IPS-18c (cell line): ENCODE measurements around the gene PEAR1.

ENCODE experiments used
- H3K4me3 ChIP-seq: 2 replicates; pipeline ENCODE4 v1.7.0; 2013; ENCODE audit warnings: low read depth, mild to moderate bottlenecking, low read length, moderate library complexity; ENCODE audit not compliant: insufficient read depth
- H3K9me3 ChIP-seq: one replicate; pipeline ENCODE4 v1.6.1; 2013; ENCODE audit warnings: mild to moderate bottlenecking, low read length, moderate library complexity; ENCODE audit not compliant: control insufficient read depth, insufficient read depth

Gene PEAR1

DNA sequence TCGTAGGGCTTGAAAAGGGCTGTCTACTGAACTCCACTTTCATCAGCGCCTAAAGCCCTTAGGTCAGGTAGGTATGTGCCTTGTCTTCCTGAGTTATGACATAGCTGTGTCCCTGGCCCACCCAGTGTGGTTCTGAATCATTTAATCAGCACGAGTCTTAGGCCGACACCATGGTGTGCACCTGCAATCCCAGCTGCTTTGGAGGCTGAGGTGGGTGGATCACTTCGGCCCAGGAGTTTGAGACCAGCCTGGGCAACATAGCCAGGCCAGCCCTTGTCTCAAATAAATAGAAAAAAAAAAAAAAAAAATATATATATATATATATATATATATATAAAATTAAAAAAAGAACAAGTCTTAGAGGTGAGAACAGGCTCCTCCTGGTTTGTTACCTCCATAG lies 42.7 kb downstream of the PEAR1 start:
- no peaks in the 10 kb centered on the region for H3K9me3 ChIP-seq
- no peak overlapping the region for H3K4me3 ChIP-seq

DNA sequence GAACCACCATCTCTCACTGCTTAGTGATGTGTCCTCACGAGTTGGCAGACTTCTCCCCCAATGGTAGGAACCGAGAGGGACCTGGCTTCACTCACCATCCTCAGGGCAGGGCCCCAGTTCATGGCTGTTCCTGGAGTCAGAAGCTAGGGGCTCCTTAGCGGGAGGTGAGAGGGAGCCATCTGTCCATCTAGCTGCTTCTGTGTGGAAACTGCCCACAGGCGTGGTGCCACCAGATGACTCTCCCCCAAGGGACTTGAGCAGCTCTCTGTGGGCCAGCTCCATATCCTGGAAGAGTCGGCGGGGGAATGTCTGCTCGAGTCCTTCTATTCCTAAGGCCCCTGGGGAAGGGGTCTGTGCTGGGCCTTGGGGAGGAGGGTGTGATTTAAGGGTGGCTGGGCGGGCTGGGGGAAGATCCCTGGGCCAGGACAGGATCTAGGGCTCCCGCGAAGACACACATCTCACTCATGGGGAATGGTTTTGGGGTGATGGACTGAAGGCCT lies 43.3 kb downstream of the PEAR1 start:
- no peak overlapping the region for H3K4me3 ChIP-seq
- H3K9me3 ChIP-seq, result no peaks in the 10 kb centered on the region

DNA sequence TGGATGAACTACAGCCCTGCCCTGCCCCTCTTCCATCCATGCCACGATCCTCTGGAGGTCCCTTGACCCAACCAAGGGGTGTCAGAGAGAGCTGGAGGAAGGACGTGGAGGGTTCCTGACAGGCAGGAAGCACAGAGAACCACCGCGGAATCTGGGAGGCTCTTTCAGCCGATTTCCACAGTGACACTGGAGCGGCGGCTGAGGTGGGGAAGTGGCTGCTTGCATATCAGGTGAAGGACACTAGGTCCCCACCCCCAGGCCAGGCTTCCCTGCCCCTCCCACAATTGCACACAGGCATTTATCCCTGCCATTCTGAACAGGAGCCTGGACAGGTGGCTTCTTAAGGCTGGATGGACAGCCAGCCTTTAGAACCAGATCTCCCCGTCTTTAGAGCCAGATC lies 44.4 kb downstream of the PEAR1 start:
- Histone ChIP-seq H3K4me3 (no peak overlapping the region), H3K9me3 (no peaks in the 10 kb centered on the region)

DNA sequence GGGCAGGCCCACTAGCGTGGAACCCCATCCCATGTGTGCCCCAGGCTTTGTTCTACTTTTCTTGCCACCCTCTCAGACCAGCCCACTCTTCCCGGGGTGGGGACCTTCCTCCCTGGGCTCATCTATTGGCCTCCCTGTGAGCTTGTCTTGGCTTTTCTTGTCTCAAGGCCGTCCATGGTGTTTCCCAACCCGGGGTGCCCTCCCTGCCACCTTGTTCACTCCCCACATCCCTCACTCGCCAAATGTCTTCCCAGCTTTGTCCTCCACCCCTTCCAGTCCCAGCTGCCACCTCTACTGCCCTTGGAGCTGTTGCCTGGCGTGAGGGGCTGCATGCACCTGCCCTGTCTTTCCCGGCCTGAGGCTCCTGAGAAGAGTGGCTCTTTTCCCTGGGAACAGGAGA lies 45.3 kb downstream of the PEAR1 start:
- H3K9me3 ChIP-seq, result no peaks in the 10 kb centered on the region
- no peak overlapping the region for H3K4me3 ChIP-seq

DNA sequence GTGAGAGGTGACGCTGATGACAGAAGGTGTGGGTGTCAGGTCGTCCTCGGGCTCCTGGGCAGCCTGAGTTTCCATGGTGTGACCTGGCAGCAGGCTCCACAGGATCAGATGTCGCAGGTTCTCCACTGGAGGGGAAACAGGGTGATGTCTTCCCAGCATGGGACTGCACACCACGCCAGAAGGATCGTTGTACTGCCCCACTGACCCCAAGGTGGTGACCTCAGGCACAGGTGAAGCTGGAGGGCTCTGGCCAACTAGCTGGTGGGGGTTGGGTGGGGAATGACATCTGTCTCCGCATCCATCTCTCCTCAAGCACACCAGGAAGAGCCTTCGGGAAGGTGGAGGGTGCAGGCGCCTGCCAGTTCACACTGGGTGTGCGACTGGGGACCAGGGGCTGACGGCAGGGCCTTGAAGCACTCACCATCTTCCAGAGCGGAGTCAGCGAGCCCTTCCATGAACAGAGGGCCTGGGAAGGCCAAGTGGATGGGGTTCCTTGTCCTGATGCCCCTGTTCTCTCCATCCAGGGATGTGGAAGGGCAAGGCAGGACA lies 46.3 kb downstream of the PEAR1 start:
- Histone ChIP-seq H3K4me3 (no peak overlapping the region), H3K9me3 (no peaks in the 10 kb centered on the region)

DNA sequence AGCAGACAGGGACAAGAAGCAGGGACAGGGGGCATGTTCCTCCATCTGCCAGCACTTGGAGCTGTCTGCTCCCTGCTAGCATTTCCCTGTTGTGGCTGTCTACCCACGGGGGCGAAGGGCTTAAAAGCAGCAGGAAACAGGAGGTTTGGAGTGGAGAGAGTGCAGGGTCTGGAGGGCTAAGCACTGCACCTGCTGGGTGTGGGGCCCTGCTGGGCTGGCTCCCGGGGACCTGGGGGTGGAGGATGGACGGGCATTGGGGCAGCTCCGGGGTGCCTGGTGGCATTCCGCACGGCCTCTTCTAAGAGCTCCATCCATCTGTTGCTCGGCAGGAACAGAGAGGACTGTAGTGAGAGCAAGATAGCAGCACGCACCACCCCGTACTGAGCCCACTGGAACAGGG lies 48.2 kb downstream of the PEAR1 start:
- H3K4me3 ChIP-seq, result no peak overlapping the region

DNA sequence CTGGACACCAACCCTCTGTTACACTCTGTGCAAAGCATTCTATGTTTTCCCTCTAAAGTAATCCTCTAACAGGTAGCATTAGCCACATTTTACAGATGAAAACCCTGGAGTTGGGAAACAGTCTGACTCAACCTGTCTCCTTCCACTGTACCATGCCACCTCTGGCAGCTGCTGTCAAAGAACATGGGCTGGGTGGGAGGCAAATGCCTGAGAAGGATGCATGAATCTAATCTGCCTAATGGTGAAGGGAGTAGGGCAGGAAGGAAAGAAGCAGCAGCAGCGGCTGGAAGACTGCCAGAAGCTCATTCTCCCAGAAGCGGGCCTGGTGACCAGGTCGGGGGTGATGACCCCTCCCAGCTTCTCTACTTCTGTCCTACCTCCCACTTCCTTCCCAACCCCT lies 48.7 kb downstream of the PEAR1 start:
- H3K9me3 ChIP-seq, result no peaks in the 10 kb centered on the region
- H3K4me3 ChIP-seq, result no peak overlapping the region

More for the DNA sequence above, 48.2 kb downstream of the PEAR1 start:
- H3K9me3 ChIP-seq, result no peaks in the 10 kb centered on the region

DNA sequence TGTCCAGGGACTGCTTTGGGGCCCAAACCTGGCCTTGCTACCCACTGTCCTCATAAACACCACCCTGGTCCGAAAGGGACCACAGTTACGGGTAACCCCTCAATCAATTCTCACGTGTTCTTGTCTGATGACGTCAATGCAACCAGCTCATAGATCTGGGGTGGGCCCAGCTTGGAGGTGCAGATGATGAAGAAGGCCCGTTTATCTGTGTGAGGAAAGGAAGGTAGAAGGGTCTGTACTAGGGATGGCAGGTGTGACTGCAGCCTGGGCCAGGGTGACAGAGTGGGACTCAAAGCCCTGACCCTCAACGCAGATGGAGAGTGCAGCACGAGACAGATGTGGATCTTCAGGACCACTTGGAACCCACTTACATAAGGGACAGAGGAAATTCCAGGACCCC lies 49.1 kb downstream of the PEAR1 start:
- no peaks in the 10 kb centered on the region for H3K9me3 ChIP-seq
- H3K4me3 ChIP-seq, result no peak overlapping the region

DNA sequence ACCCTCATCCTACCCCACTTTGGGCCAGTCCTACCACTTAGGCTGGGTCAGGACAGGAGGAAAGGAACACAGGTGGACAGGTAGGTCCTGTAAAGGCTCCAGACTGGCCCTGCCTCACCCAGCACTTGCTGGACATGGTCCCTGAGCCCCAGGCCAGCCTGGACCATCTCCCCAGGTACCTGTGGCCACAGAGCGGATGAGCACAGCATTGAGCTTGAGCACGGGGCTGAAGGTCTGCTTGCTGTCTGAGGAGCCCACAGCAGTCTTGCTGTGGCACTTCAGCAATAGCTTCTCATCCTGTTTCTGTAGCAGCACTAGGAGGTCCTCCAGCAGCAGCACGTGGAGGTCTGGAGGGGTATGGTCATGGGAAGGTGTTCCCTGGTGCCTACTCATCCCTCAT lies 50.2 kb downstream of the PEAR1 start:
- H3K4me3 ChIP-seq, result no peak overlapping the region
- H3K9me3 ChIP-seq, result no peaks in the 10 kb centered on the region

DNA sequence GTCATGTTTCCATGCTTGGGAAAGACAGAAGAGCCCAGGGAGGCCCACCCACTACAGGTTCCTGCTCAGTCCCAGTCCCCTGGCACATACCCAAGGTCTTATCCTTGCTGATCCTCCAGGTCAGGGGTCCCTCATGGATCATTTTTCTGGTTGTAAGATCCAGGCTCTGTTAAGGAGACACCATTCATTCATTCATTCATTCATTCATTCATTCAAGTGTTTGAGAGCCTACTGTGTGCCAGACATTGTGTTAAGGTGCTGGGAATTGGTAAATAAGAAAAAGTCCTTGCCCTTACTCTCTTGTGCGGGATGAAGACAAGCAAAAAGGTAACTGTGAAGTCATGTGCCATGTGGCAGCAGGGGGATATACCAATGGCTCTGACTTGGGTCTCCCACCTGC lies 50.8 kb downstream of the PEAR1 start:
- H3K4me3 ChIP-seq, result no peak overlapping the region
- no peaks in the 10 kb centered on the region for H3K9me3 ChIP-seq

DNA sequence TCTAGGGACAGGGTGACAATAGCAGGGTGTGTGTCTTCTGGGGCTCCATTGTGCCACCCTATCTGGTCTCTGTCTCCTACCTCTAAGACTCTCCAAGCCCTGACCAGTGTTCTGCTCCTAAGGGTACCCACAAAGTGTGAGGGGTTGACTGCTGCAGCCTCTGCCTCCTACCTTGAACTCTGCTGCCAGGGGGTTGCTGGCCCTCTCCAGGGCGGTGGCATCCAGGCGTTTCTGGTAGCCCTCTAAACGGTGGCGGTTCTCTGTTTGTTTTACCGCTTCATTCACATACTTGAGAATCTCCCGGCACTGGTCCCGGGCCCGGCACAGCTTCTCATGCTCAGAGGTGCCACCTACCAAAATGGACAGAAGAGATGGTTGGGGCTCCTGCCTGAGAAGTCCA lies 51.3 kb downstream of the PEAR1 start:
- Histone ChIP-seq H3K4me3 (no peak overlapping the region), H3K9me3 (no peaks in the 10 kb centered on the region)

DNA sequence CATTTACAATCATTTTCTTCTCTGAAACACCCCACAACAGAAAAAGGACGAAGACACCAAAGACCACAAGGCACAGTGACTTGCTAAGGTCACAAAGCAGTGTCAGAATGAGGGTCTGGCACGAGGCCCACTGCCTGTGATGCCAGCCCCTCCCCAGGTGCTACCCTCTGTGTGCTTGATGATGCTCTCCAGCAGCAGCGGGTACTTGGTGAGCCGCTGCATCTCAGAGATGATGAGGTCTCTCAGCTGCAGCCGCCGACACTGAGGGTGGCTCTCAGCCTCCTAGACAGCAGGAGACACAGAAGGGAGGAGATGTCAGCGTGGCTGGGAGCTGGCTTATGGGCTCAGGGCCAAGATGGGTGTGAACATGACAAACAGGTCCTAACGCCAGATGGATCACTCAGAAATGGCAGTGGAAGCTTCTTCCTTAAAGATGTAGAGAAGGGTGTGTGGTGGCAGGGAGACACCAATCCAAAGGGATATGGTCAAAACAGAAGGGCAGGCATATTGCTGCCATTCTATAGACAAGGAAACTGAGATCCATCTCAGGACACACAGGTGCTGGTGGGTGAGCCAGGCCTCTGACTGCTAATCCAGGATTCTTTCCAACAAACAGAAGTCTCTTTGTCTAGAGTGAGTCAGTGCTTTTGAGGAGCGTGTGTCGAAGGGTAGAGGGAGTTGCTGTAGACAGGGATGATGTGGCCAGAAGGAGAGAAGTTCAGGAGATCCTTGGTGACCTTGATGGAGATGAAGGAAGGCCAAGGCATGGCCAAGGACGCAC lies 52.6 kb downstream of the PEAR1 start:
- Histone ChIP-seq H3K4me3 (no peak overlapping the region), H3K9me3 (no peaks in the 10 kb centered on the region)

DNA sequence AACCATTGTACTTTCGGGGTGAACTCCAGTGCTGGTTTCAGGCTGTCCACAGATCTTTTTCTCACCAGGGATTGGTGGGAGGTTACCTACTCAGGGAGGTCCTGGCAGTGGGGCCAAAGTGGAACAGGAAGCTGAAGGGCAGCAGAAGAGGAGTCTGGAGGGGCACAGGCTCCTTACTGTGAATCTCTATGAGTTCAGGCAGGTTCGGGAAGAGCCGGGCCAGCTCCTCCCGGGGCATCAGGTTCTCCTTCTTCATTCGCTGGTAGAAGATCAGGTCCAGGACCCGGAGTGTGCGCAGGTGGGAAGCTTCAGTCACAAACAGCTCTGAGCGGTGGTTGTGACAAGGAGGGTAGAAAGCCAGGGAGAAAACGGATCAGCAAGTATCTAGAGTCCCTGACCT lies 53.6 kb downstream of the PEAR1 start:
- H3K9me3 ChIP-seq, result no peaks in the 10 kb centered on the region
- no peak overlapping the region for H3K4me3 ChIP-seq

DNA sequence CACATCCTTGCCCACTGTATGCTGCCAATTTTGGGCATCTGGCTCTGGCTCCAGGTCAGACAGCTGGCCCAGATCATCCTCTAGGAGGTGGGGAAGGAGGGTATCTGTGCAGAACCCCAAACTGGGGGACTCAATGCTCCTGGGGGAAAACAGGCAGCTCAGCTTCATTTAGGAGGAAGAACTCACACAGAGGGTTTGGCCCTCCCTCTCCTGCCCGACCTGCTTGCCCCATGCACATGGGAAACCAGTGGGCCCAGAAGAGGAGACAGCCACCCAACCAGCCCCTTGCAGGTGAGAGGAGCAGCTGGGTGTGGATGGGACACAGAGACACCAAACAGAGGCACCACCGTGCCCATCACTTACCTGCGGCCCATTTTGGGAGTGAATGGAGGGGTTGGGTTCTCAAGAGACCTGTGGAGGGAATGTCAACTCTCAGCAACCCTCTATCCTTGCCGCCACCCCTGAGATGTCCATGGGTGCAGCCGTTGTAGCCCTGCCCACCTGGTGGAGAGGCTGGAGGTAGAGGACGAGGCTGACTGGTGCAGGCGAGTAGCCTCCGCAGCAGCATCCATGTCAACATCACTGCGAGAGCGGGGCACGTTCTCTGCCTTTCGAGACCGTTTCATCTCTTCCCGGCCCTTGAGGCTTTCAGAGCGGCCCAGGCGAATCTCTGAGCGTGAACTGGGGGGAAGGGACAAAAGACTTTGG lies 54.5 kb downstream of the PEAR1 start:
- Histone ChIP-seq H3K9me3 (no peaks in the 10 kb centered on the region), H3K4me3 (no peak overlapping the region)

DNA sequence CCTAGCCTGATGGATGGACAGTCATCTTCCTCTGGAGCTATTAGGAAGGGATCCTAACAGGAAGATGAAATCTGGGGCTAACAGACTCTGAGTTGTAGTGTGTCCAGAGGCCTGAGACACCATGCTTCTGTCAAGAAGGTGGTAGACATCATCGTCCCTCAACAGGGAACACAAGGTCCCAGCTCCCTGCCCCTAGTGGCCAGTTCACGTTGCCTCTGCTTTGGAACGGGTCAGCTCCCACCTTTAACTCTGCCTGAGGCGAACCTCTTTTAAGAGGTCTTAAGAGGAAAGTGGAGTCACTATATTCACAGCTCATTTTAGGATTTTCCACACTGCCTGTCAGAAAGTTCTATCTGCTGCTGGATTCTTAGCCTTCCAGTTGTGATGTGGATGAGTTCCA lies 55.2 kb downstream of the PEAR1 start:
- H3K9me3 ChIP-seq, result no peaks in the 10 kb centered on the region
- no peak overlapping the region for H3K4me3 ChIP-seq

DNA sequence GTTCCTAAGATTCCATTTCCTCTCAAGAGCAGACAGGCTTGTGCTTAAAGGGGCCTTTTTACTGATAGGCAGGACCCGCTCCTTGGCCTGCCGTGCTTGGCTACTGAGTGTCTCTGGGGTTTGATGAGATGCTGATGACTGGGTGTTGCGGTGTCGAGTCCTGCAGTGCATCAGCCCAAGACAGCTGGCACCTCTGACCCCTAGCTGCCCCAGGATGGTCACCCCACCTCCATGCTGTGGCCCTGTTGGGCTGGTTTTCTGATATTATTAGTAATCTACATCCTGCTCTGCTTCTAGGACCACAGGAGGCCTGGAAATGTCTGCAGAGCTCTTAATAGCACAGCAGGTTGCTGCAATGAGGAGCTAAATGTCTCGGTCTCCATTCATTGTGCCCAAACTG lies 55.6 kb downstream of the PEAR1 start:
- no peaks in the 10 kb centered on the region for H3K9me3 ChIP-seq

DNA sequence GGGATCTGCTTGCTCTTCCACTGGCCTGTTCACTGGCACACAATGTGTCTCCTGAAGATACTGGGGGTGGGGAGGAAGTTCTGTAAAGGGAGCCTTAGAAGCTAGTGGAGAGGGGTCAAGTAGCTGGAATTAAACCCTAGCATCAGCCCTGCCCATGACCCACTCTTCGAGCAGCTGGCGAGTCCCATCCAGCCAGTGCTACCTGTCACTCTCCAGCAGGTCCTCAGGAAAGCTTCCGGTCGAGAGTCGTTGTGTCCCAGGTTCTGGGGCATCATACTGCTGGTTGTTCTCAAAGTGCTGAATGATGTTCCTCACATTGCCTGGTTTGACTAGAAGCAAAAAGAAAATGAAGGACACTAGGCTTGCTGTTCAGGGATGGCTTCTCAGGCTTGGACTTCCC lies 57.9 kb downstream of the PEAR1 start:
- H3K4me3 ChIP-seq, result no peak overlapping the region
- no peaks in the 10 kb centered on the region for H3K9me3 ChIP-seq

More for the DNA sequence above, 55.6 kb downstream of the PEAR1 start:
- no peak overlapping the region for H3K4me3 ChIP-seq

DNA sequence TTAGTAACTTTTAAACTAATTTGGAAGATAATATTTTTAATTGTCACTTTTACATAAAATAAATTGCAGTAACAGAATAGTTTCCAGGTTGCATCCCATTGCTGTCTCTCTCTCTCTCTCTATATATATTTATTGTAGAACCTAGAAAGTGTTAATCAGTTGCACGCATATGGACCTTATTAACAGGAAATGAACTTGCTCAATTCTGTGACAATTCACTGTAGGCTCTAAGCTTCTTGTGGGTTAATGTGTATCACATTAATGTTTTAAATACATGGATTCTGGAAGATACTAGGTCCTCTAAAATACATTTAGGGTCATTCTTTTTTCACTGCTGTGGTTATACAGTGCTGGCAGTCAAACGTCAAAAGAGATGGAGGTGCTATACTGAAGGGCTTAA lies 60.1 kb downstream of the PEAR1 start:
- H3K4me3 ChIP-seq, result no peak overlapping the region
- no peaks in the 10 kb centered on the region for H3K9me3 ChIP-seq
